ENCODE results near the gene GPX4. TPM values are rescaled to one million over a fixed set of nuclear protein-coding genes. Genes with fewer than 3 reads are reported as not detected.

Gene GPX4
- total and polyA plus RNA-seq, 2 of the 13 experiments (the other 11 are each of a cell fraction or from before 2014, with no cell fraction given), result 535 to 613 TPM

DNA sequence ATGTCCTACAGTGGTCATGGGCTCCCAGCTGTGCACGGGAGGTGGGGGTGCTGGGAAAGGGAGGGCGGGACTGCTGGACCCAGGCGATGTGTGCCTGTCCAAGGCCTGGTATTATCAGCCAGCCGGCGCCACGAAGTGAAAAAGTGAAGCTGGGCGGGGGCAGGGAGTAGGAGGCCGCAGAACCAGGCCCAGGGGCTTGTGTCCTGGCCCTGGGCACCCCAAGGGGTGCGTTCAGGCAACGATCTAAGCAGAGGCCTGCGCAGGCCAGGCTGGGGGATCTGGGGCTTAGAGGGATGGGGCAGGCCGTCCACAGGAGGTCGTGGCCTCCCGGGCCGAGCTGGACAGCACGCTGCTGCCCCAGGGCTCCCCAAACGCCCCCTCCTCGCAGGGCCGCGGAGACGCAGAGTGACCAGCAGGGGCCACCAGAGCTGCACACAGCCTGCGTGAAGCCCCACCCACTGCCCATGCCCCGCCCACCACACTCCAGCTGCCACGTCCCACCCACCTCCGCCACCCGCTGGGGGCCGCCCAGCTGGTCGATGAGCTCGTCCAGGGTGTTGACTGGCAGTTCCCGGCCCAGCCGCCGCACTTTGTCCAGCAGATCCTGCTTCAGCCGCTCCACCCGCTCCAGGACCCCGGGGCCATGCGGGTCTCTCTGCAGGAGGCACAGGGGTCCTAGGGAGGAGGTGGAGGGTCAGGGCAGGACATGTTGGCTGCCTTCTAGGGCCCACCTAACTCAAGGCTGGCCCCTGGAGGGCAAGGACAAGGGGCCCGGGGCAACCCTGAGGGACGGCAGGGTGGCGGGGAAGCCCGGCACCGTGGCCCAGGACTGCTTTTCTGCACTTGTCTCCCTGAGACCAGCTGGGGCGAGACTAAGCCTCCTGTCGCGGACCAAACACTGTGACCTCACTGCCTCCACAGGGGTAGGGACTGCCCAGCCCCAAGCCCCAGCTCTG is 9.5 kb downstream of the GPX4 start (continued):
- TF ChIP-seq ZNF138 (CRISPR knock-in tag; IDR thresholded peaks at IDR 0.05; ENCODE audit: low read depth) (peak; percentile 64; the same call in 1 of the 2 replicates), TEAD3 (CRISPR knock-in tag; optimal IDR thresholded peaks at IDR 0.05; ENCODE audit: borderline replicate concordance) (peak; percentile 65), ZNF839 (CRISPR knock-in tag; IDR thresholded peaks at IDR 0.05; ENCODE audit: borderline replicate concordance) (peak; percentile 61; the same call in 1 of the 2 replicates), CENPT (CRISPR knock-in tag; IDR thresholded peaks at IDR 0.05; ENCODE audit: low read depth) (no peak), ZNF570 (CRISPR knock-in tag; IDR thresholded peaks at IDR 0.05; ENCODE audit: borderline replicate concordance) (no peak), ATM (IDR thresholded peaks at IDR 0.05; ENCODE audit: borderline replicate concordance) (no peak), CC2D1A (CRISPR knock-in tag; IDR thresholded peaks at IDR 0.05) (no peak), PAXIP1 (CRISPR knock-in tag; conservative IDR thresholded peaks at IDR 0.05) (peak; percentile 85), SCMH1 (CRISPR knock-in tag; IDR thresholded peaks at IDR 0.05; ENCODE audit: borderline replicate concordance) (no peak), ZSCAN30 (CRISPR knock-in tag; IDR thresholded peaks at IDR 0.05) (no peak), ZNF343 (CRISPR knock-in tag; IDR thresholded peaks at IDR 0.05) (peak; percentile 82), PCBP2 (optimal IDR thresholded peaks at IDR 0.05; ENCODE audit: low read depth, low read length, poor library complexity, severe bottlenecking) (no peak), EED (CRISPR knock-in tag; IDR thresholded peaks at IDR 0.05) (0 out of 2 replicates have a peak, but pooled peaks have one; percentile 17), ZNF605 (CRISPR knock-in tag; IDR thresholded peaks at IDR 0.05) (peak; percentile 86), KMT2A (CRISPR knock-in tag; IDR thresholded peaks at IDR 0.05) (peak; percentile 39; the same call in 1 of the 2 replicates)
- TF ChIP-seq, protein P1, sequence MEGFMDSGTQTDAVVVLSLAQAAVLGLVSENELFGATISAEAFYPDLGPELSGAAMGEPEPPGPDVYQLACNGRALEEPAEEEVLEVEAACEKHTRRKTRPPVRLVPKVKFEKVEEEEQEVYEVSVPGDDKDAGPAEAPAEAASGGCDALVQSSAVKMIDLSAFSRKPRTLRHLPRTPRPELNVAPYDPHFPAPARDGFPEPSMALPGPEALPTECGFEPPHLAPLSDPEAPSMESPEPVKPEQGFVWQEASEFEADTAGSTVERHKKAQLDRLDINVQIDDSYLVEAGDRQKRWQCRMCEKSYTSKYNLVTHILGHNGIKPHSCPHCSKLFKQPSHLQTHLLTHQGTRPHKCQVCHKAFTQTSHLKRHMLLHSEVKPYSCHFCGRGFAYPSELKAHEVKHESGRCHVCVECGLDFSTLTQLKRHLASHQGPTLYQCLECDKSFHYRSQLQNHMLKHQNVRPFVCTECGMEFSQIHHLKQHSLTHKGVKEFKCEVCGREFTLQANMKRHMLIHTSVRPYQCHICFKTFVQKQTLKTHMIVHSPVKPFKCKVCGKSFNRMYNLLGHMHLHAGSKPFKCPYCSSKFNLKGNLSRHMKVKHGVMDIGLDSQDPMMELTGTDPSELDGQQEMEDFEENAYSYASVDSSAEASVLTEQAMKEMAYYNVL (CRISPR knock-in tag; IDR thresholded peaks at IDR 0.05; ENCODE audit: borderline replicate concordance), result no peak
- TF ChIP-seq, protein P2, sequence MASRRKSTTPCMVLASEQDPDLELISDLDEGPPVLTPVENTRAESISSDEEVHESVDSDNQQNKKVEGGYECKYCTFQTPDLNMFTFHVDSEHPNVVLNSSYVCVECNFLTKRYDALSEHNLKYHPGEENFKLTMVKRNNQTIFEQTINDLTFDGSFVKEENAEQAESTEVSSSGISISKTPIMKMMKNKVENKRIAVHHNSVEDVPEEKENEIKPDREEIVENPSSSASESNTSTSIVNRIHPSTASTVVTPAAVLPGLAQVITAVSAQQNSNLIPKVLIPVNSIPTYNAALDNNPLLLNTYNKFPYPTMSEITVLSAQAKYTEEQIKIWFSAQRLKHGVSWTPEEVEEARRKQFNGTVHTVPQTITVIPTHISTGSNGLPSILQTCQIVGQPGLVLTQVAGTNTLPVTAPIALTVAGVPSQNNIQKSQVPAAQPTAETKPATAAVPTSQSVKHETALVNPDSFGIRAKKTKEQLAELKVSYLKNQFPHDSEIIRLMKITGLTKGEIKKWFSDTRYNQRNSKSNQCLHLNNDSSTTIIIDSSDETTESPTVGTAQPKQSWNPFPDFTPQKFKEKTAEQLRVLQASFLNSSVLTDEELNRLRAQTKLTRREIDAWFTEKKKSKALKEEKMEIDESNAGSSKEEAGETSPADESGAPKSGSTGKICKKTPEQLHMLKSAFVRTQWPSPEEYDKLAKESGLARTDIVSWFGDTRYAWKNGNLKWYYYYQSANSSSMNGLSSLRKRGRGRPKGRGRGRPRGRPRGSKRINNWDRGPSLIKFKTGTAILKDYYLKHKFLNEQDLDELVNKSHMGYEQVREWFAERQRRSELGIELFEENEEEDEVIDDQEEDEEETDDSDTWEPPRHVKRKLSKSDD (CRISPR knock-in tag; IDR thresholded peaks at IDR 0.05; ENCODE audit: low read depth), result peak; percentile 52; the same call in 1 of the 2 replicates
- TF ChIP-seq, protein P3, sequence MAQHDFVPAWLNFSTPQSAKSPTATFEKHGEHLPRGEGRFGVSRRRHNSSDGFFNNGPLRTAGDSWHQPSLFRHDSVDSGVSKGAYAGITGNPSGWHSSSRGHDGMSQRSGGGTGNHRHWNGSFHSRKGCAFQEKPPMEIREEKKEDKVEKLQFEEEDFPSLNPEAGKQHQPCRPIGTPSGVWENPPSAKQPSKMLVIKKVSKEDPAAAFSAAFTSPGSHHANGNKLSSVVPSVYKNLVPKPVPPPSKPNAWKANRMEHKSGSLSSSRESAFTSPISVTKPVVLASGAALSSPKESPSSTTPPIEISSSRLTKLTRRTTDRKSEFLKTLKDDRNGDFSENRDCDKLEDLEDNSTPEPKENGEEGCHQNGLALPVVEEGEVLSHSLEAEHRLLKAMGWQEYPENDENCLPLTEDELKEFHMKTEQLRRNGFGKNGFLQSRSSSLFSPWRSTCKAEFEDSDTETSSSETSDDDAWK (CRISPR knock-in tag; IDR thresholded peaks at IDR 0.05), result no peak
